Measurements from ENCODE around the gene TTC3.
A peak's percentile ranks its signal among the peaks of the same experiment; 100 is the strongest.

DNA sequence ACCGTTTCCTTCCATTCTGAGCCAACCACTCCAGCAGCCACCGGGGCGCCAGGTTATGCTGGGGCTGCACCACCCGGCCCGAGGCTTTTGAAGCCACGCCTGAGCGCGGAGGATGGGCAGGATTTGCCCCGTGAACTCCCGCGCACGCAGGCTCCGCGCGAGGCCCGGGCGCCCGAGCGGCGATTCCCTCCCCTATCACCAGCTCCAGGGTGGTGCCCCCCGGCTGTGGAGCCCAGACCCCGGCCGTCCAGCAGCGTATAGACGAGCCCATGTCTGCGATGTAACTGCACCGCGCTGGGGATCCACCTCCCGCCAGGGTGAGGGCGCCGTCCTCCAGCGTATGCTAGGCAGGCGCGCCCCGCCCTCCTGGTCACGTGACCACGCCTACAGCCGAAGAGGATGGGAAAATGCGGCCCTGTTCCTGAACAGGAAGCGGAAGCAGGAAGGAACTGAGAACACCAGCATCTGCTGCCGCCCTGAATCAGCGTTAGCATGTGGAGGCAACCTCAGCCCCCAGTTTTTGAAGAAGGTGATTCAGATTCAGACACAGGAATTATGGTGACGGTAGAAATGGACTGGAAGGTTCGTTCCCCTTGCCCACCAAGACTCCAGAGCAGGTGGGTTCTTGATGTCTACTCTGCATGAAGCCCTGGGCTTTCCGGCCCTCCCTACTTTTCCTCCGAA is 148.1 kb downstream of the TTC3 start:
- TF ChIP-seq, protein P1, sequence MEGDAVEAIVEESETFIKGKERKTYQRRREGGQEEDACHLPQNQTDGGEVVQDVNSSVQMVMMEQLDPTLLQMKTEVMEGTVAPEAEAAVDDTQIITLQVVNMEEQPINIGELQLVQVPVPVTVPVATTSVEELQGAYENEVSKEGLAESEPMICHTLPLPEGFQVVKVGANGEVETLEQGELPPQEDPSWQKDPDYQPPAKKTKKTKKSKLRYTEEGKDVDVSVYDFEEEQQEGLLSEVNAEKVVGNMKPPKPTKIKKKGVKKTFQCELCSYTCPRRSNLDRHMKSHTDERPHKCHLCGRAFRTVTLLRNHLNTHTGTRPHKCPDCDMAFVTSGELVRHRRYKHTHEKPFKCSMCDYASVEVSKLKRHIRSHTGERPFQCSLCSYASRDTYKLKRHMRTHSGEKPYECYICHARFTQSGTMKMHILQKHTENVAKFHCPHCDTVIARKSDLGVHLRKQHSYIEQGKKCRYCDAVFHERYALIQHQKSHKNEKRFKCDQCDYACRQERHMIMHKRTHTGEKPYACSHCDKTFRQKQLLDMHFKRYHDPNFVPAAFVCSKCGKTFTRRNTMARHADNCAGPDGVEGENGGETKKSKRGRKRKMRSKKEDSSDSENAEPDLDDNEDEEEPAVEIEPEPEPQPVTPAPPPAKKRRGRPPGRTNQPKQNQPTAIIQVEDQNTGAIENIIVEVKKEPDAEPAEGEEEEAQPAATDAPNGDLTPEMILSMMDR (IDR thresholded peaks at IDR 0.05; ENCODE audit: insufficient read depth, low read length), result peak; percentile 18
- peak; percentile 88 for TF ChIP-seq POLR2AphosphoS5 (IDR thresholded peaks at IDR 0.05; ENCODE audit: low read depth)

All from HL-60 (cell line).